Posterior vena cava (tissue), 2 donors: Measurements from ENCODE around the gene SGSM2. TPM values are rescaled to one million over a fixed set of nuclear protein-coding genes. Genes with fewer than 3 reads are reported as not detected.

ENCODE experiments used
- DNase-seq: peaks from one replicate; pipeline ENCODE4 v3.0.0-alpha.2; 2020; ENCODE audit warnings: low spot score
- intact Hi-C, 2 donors: fragments of 100-400 bp; cut with DNase I; formaldehyde crosslinking; loops; one replicate each; pipeline versions ENCODE4 v1.14.1 to v1.14.2; 2022 to 2023
- total RNA-seq, 2 donors: library from RNA; stranded (reverse); fragmentation: NEBNext Ultra II Directional; extraction: Animal tissue kit (Norgen Biotek cat#: 25700); gene quantifications; one replicate each; pipeline ENCODE4 v1.2.1, GENCODE V29; 2021
- donor health status: DM: yes; HTN: yes; CAD: no.
- donor health status: DM: yes; HTN: yes; CAD: no.

The SGSM2 gene
- total RNA-seq, 2 donors from 2014 or later: 38.7 to 42.9 TPM

- intact Hi-C loops: loop anchor here in 1 of 2 donors (5.0 kb wide), 1 partner anchor 38 kb away; no protein-coding TSS in a partner anchor
- DNase-seq: no peak
Observed at GRCh38 chr17:2379489-2380225, 42.4 kb downstream of the SGSM2 start.

GRCh38 chr17:2380226-2380922 lies 43.1 kb downstream of the SGSM2 start:
- intact Hi-C loops: loop anchor here in 1 of 2 donors (5.0 kb wide), 1 partner anchor 37 kb away; no protein-coding TSS in a partner anchor
- DNase-seq: no peak

DNA sequence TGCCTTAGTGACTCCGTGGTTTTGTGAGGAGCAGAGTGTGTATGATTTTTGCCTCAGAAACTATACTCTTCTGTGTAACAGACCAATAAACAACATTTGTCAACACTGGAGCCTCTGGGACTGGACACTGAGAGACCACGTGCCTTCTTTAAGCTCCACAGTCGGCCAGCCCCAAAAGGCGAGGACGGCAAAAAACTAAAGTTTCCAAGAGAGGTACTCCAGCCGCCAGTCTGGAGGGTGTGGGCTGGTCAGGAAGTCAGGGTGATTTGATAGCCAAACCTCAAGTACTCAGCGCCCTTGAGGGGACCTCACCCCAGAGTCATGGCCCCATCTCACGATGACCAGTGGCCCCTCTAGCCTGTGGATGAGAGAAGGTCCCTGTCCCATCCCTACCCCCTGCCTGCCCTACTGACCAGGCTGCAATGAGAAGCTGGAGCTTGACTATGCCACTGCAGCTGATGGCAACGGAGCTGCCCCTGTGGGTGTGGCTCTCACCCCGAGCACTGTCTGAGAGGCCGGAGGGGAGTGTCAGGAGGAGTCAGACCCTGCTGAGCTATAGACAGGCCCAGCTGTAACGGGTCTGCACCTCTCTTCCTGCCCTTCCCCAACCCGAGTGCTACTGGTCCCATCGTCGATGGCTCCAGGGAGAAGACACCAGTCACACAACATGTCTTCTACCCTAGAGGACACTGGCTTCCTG lies 43.8 kb downstream of the SGSM2 start:
- DNase-seq: no peak
- intact Hi-C loops: loop anchor here in 1 of 2 donors (5.0 kb wide), 1 partner anchor 36 kb away; no protein-coding TSS in a partner anchor

DNA sequence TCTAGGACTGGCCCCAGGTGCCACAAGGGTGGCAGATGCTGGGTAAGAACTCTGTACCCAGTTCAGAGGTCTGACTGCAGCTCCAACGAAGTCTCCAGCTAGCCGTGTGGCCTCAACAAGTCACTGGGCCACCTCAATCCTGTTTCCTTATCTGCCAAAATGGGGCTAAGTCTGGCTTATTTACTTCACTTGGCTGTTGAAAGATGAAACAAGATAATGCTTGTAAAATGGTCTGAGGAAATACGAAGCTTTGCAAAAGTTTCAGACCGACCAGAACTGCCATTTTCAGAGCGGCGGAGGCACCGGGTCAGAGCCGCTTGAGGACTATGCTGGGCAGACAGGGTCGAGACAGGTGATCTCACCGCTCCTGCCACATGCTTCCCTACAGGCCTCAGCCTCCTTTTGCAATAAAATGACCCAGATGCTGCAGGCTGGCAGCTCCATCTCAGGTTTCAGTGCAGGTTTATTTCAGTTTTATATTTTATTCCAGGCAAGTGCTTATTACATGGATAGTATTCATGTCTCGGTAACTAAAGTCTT lies 46.4 kb downstream of the SGSM2 start:
- intact Hi-C loops: loop anchor here (2.0 to 5.0 kb wide), 2 partner anchors 33 to 34 kb away; no protein-coding TSS in a partner anchor
- no peak for DNase-seq

GRCh38 chr17:2384439-2385127 lies 47.3 kb downstream of the SGSM2 start:
- intact Hi-C loops: loop anchor here in 1 of 2 donors (5.0 kb wide), 1 partner anchor 33 kb away; no protein-coding TSS in a partner anchor
- DNase-seq: no peak

DNA sequence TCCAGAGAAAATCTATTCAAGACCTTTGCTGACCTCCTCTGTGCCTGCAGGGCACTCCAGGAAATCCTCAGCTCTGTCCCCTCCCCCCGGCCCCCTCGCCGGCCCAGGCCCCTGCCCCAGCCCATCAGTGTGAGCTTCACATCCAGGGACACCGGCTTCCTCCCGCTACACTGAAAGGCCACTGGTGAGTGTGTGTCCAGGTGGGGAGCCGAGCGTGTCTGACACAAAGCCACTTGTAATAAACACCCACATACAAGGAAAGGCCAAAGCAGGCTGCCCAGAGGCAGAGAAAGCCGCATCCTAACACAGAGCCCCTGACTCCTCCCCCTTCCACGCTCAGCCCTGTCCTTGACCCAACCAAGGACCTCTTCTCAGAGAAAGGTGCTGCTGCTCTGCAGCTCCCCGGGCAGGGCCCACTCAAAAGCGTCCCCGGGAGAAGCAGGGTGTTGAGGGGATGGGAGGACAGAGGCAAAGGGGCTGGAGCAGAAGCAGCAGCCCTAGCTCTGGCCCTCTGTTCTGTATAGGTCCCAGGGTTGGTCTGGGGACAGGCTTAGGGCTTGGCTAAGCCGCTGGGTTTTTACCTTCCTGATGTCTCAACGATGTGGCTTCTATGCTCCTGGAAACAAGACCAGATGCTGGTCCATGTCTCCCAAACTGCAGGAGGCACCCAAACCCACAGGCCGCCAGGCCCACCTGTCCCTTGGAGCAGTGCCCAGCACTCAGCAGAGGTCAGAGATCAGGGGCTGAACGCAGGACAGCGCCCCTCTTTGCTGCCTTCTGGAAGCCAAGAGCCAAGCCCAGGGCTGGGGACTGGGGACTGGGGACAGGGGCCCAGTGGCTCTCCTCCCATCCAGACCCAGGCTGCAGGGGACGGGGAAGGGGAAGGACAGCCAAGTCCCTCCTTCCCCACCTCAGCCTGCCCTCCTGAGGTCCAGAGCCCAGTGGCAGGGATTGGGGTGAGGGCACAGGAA lies 48.2 kb downstream of the SGSM2 start:
- intact Hi-C loops: no loop called here
- no peak for DNase-seq

- intact Hi-C loops: no loop called here
- no peak for DNase-seq
Observed at GRCh38 chr17:2386400-2387085, 49.2 kb downstream of the SGSM2 start.

- intact Hi-C loops: no loop called here
- no peak for DNase-seq
Observed at GRCh38 chr17:2387086-2388019, 50.1 kb downstream of the SGSM2 start.

GRCh38 chr17:2388020-2388682 lies 50.9 kb downstream of the SGSM2 start:
- no peak for DNase-seq
- intact Hi-C loops: no loop called here

- no peak for DNase-seq
- intact Hi-C loops: no loop called here
Observed at GRCh38 chr17:2388683-2389055, 51.4 kb downstream of the SGSM2 start.

GRCh38 chr17:2390199-2390836 lies 53.0 kb downstream of the SGSM2 start:
- intact Hi-C loops: no loop called here
- DNase-seq: peak; percentile 88

DNA sequence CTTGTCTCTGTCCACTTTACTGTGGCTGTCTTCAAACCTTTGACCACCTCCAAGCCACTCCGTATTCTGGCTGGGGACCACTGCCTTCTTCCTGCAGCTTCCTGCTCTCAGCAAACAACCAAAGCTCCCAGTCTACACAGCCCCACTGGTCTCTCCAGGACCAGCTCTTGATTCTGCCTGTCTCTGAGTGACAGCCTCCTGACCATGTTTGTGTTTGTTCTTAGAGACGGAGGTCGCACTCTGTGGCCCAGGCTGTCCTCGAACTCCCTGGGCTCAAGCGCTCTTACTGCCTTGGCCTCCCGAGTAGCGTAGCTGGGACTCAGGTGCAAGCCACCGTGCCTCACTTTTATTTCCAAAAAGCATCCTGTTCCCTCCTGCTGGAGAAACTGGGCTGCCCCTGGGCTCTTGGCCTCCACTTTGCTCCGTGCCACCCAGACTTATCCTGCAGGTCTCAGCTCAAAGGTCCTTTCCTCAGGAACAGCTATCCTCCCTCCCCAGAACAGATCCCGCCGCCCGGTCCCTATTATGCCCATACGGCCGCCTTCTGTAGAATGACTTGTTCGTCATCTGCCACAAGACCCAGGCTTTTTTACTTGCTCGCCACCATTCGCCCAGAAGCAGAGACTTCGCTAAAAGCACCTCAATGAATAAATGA lies 54.4 kb downstream of the SGSM2 start:
- intact Hi-C loops: no loop called here

GRCh38 chr17:2392252-2393173 lies 55.2 kb downstream of the SGSM2 start:
- peak; percentile 99 for DNase-seq
- intact Hi-C loops: no loop called here

More for the DNA sequence above, 54.4 kb downstream of the SGSM2 start:
- DNase-seq: peak; percentile 69
